ENCODE measurements around the gene TGM2. TPM values are rescaled to one million over a fixed set of nuclear protein-coding genes. Genes with fewer than 3 reads are reported as not detected.
A peak's percentile ranks its signal among the peaks of the same experiment; 100 is the strongest.

TGM2 gene
- total RNA-seq, 1 donor from 2014 or later = 362 TPM

- DNase-seq = no peak
- no peak overlapping the region for H3K27ac ChIP-seq
- H3K27me3 ChIP-seq (ENCODE audit: low read depth) = no peaks in the 10 kb centered on the region
- H3K4me1 ChIP-seq = peaks cover 23% of the 10 kb centered on the region
- TF ChIP-seq, protein P1, sequence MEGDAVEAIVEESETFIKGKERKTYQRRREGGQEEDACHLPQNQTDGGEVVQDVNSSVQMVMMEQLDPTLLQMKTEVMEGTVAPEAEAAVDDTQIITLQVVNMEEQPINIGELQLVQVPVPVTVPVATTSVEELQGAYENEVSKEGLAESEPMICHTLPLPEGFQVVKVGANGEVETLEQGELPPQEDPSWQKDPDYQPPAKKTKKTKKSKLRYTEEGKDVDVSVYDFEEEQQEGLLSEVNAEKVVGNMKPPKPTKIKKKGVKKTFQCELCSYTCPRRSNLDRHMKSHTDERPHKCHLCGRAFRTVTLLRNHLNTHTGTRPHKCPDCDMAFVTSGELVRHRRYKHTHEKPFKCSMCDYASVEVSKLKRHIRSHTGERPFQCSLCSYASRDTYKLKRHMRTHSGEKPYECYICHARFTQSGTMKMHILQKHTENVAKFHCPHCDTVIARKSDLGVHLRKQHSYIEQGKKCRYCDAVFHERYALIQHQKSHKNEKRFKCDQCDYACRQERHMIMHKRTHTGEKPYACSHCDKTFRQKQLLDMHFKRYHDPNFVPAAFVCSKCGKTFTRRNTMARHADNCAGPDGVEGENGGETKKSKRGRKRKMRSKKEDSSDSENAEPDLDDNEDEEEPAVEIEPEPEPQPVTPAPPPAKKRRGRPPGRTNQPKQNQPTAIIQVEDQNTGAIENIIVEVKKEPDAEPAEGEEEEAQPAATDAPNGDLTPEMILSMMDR (IDR thresholded peaks at IDR 0.05) = no peak
- no peak for ATAC-seq
- intact Hi-C loops (cut with DNase I) = no loop called here
- no peaks in the 10 kb centered on the region for H3K36me3 ChIP-seq
- no peak overlapping the region for H3K4me3 ChIP-seq
- H3K9me3 ChIP-seq = no peaks in the 10 kb centered on the region
These were observed 30.0 kb upstream of the TGM2 start for GRCh38 chr20:38194971-38195504.

DNA sequence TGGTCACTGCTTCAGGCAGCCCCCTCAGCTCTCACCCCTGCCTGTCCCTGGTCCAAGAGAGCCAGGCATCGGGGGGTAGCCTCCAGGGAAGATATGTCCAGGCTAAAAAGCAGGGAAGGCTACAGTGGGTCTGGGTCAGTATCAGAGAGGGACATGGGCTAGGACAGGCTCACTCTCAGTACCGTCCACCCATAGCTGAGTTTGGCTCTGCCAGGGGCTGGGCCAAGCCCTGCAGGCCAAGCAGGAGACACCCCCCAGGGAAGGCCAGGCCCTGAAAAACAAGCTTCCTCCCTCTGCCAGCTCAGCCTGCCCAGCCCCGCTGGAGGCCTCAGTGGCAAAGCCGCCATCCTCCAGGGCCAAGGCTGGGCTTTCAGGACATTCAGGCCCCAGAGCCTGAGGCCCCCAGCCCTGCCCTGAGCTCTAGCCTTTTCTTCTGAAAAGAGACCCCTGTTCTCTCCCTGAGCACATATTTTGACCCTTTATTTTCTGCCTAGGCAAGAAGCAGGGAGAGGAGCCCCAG is 28.6 kb upstream of the TGM2 start:
- TF ChIP-seq, protein P1 (IDR thresholded peaks at IDR 0.05) = no peak
- Histone ChIP-seq H3K4me1 (peaks cover 23% of the 10 kb centered on the region), H3K27me3 (ENCODE audit: low read depth) (no peaks in the 10 kb centered on the region), H3K4me3 (no peak overlapping the region), H3K9me3 (no peaks in the 10 kb centered on the region), H3K27ac (no peak overlapping the region), H3K36me3 (no peaks in the 10 kb centered on the region)
- ATAC-seq = no peak
- intact Hi-C loops (cut with DNase I) = no loop called here
- no peak for DNase-seq

- Histone ChIP-seq H3K27ac (no peak overlapping the region), H3K27me3 (ENCODE audit: low read depth) (no peaks in the 10 kb centered on the region), H3K4me3 (no peak overlapping the region), H3K4me1 (peaks cover 19% of the 10 kb centered on the region), H3K9me3 (no peaks in the 10 kb centered on the region), H3K36me3 (no peaks in the 10 kb centered on the region)
- DNase-seq (no peak), ATAC-seq (no peak)
- TF ChIP-seq, protein P1 (IDR thresholded peaks at IDR 0.05) = no peak
- intact Hi-C loops (cut with DNase I) = no loop called here
These were observed 27.3 kb upstream of the TGM2 start for GRCh38 chr20:38192323-38192885.

DNA sequence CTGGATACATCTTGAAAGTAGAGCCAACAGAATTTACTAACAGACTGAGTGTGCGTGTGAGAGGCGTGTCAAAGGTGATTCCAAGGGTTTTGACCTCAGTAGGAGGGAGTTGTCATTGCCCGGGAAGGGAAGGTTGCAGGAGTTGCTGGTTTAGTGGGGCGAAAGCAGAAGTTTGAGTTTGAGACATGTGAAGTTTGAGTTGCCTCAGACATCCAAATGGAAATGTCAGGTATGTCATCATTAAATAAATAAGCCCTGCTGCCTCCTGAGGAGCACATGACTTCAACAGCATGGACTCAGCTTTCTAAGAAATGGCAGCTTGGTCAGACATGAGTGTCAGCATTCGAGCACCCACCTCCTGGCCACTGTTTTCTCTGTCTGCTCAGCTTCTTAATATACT is 26.6 kb upstream of the TGM2 start:
- no peaks in the 10 kb centered on the region for H3K9me3 ChIP-seq
- TF ChIP-seq, protein P1 (IDR thresholded peaks at IDR 0.05) = no peak
- ATAC-seq (peak in 1 of 2 donors; percentile 35), DNase-seq (no peak)
- H3K36me3 ChIP-seq = no peaks in the 10 kb centered on the region
- no peak overlapping the region for H3K27ac ChIP-seq
- intact Hi-C loops (cut with DNase I) = no loop called here
- H3K4me1 ChIP-seq = peaks cover 12% of the 10 kb centered on the region
- no peak overlapping the region for H3K4me3 ChIP-seq
- no peaks in the 10 kb centered on the region for H3K27me3 ChIP-seq (ENCODE audit: low read depth)

DNA sequence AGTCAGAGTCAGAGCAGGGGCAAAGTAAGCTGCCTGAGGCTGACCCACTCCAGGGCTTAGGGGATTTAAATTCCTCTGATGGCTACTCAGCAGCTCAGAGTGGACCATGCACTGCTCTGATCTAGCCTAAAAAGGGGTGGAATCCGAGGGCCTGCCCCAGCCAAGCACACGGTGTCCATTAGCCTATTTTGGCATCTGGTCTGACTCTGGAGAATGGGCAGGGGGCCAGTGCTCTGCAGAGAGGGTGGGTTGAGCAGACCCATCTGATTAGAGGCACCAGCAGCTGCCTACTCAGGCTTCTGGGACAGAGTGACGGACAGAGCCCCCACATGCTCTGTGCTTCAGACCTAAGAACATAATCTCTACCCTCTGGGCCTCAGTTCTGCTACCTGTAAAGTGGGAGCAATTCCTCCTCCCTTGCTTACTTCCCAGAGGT is 25.9 kb upstream of the TGM2 start:
- intact Hi-C loops (cut with DNase I) = no loop called here
- DNase-seq = no peak
- TF ChIP-seq, protein P1 (IDR thresholded peaks at IDR 0.05) = no peak

More for the DNA sequence above, 25.9 kb upstream of the TGM2 start:
- Histone ChIP-seq H3K27me3 (ENCODE audit: low read depth) (no peaks in the 10 kb centered on the region), H3K9me3 (no peaks in the 10 kb centered on the region), H3K4me1 (peaks cover 5% of the 10 kb centered on the region), H3K4me3 (no peak overlapping the region), H3K27ac (peak overlapping the region; percentile 11), H3K36me3 (no peaks in the 10 kb centered on the region)
- ATAC-seq = no peak

Data from lower lobe of right lung (tissue), 2 donors.